A549 (cell line): ENCODE measurements around the gene EHBP1. TPM values are rescaled to one million over a fixed set of nuclear protein-coding genes. Genes with fewer than 3 reads are reported as not detected.

ENCODE experiments used
- ATAC-seq, 2 experiments: fragments of 200-7000 bp in 1 of 2; fragments of >200 bp in 1 of 2; cut with Nextera tagmentation in 1 of 2; cut with Tn5 transposase in 1 of 2; 3 replicates each; pipeline versions ENCODE4 v1.8.0 to v1.9.1; 2018 to 2020; ENCODE audit warnings: mild to moderate bottlenecking in 1 of 2, moderate library complexity in 1 of 2
- CTCF ChIA-PET: fragments of 300-600 bp; sonication (Branson Sonifier 250); formaldehyde crosslinking; extraction: SDS; loops from one replicate; lab custom pipeline; 2021; ENCODE audit warnings: antibody characterized with exemption, inconsistent platforms; lab: Yijun Ruan, JAX
- POLR2A ChIA-PET: fragments of 350-600 bp; formaldehyde crosslinking; extraction: SDS; loops from one replicate; lab custom pipeline; 2021; ENCODE audit warnings: antibody characterized with exemption, inconsistent platforms; lab: Yijun Ruan, JAX
- DNase-seq, 2 experiments: peaks; one replicate each; pipeline versions ENCODE4 v3.0.0 to v3.0.0-alpha.2; 2011 to 2016; ENCODE audit warnings: low read depth in 1 of 2, low spot score in 1 of 2
- FAIRE-seq: peaks from 2 replicates; lab custom pipeline; 2011; peaks lifted over from hg19 to GRCh38; lab: Jason Lieb, UNC
- H3K27ac ChIP-seq, 2 experiments: fragments of >200 bp; sonication (Bioruptor Twin); formaldehyde crosslinking; 3 replicates each; pipeline ENCODE4 v1.5.1; 2016 to 2017
- H3K4me1 ChIP-seq: fragments of >200 bp; sonication (Bioruptor Twin); formaldehyde crosslinking; 3 replicates; pipeline ENCODE4 v1.6.1; 2016
- H3K4me2 ChIP-seq: fragments of >200 bp; sonication (Bioruptor Twin); formaldehyde crosslinking; 3 replicates; pipeline ENCODE4 v1.6.1; 2016
- H3K4me3 ChIP-seq: fragments of >200 bp; sonication (Bioruptor Twin); formaldehyde crosslinking; 3 replicates; pipeline ENCODE4 v1.5.1; 2016
- H3K9me3 ChIP-seq: fragments of >200 bp; sonication (Bioruptor Twin); formaldehyde crosslinking; 3 replicates; pipeline ENCODE4 v1.6.1; 2016
- BHLHE40 ChIP-seq: IDR thresholded peaks from 2 replicates; pipeline ENCODE4 v1.6.1; 2012; ENCODE audit warnings: low read depth, low read length, inconsistent platforms
- CBX8 ChIP-seq: fragments of 200-600 bp; sonication (generic); IDR thresholded peaks from 2 replicates; pipeline ENCODE4 v1.6.1; 2016
- CHD2 ChIP-seq: fragments of 150-350 bp; IDR thresholded peaks from 2 replicates; pipeline ENCODE4 v1.6.1; 2014; ENCODE audit warnings: low read length; ENCODE audit not compliant: partially characterized antibody
- CHD4 ChIP-seq: fragments of 200-600 bp; sonication (generic); IDR thresholded peaks from 2 replicates; pipeline ENCODE4 v1.6.1; 2016; ENCODE audit warnings: antibody characterized with exemption, mild to moderate bottlenecking, borderline replicate concordance
- CTCF ChIP-seq: fragments of >200 bp; sonication (Bioruptor Twin); formaldehyde crosslinking; IDR thresholded peaks from 3 replicates; pipeline ENCODE4 v1.5.1; 2016
- E2F6 ChIP-seq: IDR thresholded peaks from 2 replicates; pipeline ENCODE4 v1.6.1; 2012; ENCODE audit warnings: low read depth, borderline replicate concordance
- EHF ChIP-seq: fragments of 250-450 bp; sonication (Bioruptor Pico); IDR thresholded peaks from 2 replicates; pipeline ENCODE4 v1.5.0; 2020; ENCODE audit warnings: mild to moderate bottlenecking
- EP300 ChIP-seq, 2 experiments: fragments of >200 bp; sonication (Bioruptor Twin); formaldehyde crosslinking; IDR thresholded peaks; 2 replicates in 1 of 2; 3 replicates in 1 of 2; pipeline ENCODE4 v1.6.1; 2016 to 2017
- HEYL ChIP-seq: fragments of 250-450 bp; sonication (Bioruptor Pico); IDR thresholded peaks from 2 replicates; pipeline ENCODE4 v1.8.0; 2021; ENCODE audit warnings: mild to moderate bottlenecking, moderate library complexity
- HMGXB4 ChIP-seq: fragments of 250-450 bp; sonication (Bioruptor Pico); IDR thresholded peaks from 2 replicates; pipeline ENCODE4 v1.5.0; 2021; ENCODE audit warnings: mild to moderate bottlenecking, moderate library complexity, borderline replicate concordance
- HOXA7 ChIP-seq: fragments of 250-450 bp; sonication (Bioruptor Pico); IDR thresholded peaks from 2 replicates; pipeline ENCODE4 v1.5.0; 2020; ENCODE audit warnings: mild to moderate bottlenecking, moderate library complexity
- HOXB13 ChIP-seq: fragments of 250-450 bp; sonication (Bioruptor Pico); IDR thresholded peaks from 2 replicates; pipeline ENCODE4 v1.5.0; 2020; ENCODE audit warnings: low read depth, mild to moderate bottlenecking, moderate library complexity
- HOXB5 ChIP-seq: fragments of 250-450 bp; sonication (Bioruptor Pico); IDR thresholded peaks from 2 replicates; pipeline ENCODE4 v1.5.0; 2020; ENCODE audit warnings: mild to moderate bottlenecking, moderate library complexity
- JUNB ChIP-seq: fragments of >200 bp; sonication (Bioruptor Twin); formaldehyde crosslinking; IDR thresholded peaks from 2 replicates; pipeline ENCODE4 v1.6.1; 2016
- MAFK ChIP-seq: fragments of 450-650 bp; IDR thresholded peaks from 2 replicates; pipeline ENCODE4 v1.6.1; 2014; ENCODE audit not compliant: partially characterized antibody
- MAX ChIP-seq: IDR thresholded peaks from 2 replicates; pipeline ENCODE4 v1.6.1; 2012
- POLR2A ChIP-seq: IDR thresholded peaks from 2 replicates; pipeline ENCODE4 v1.6.1; 2012; ENCODE audit warnings: mild to moderate bottlenecking, low read length
- POLR2AphosphoS2 ChIP-seq: conservative IDR thresholded peaks from 2 replicates; pipeline ENCODE4 v1.6.1; 2012; ENCODE audit warnings: low read length, improper control_type of control experiment, inconsistent platforms
- RAD21 ChIP-seq, 2 experiments: fragments of >200 bp in 1 of 2; sonication (Bioruptor Twin) in 1 of 2; formaldehyde crosslinking in 1 of 2; IDR thresholded peaks in 1 of 2; conservative IDR thresholded peaks in 1 of 2; 2 replicates in 1 of 2; 3 replicates in 1 of 2; pipeline ENCODE4 v1.6.1; 2012 to 2018; ENCODE audit warnings: inconsistent platforms in 1 of 2
- RCOR1 ChIP-seq: fragments of 150-350 bp; IDR thresholded peaks from 2 replicates; pipeline ENCODE4 v1.6.1; 2014; ENCODE audit warnings: antibody characterized with exemption, low read length, low read depth
- RFX5 ChIP-seq: fragments of 450-650 bp; IDR thresholded peaks from 2 replicates; pipeline ENCODE4 v1.7.1; 2014; ENCODE audit warnings: antibody characterized with exemption, mild to moderate bottlenecking, moderate library complexity
- RNF2 ChIP-seq: fragments of 200-600 bp; sonication (generic); IDR thresholded peaks from 2 replicates; pipeline ENCODE4 v1.6.1; 2016; ENCODE audit warnings: low read depth, mild to moderate bottlenecking, antibody characterized with exemption, moderate library complexity, borderline replicate concordance
- SREBF2 ChIP-seq: fragments of 450-650 bp; IDR thresholded peaks from 2 replicates; pipeline ENCODE4 v1.6.1; 2014; ENCODE audit warnings: mild to moderate bottlenecking, moderate library complexity
- TP53 ChIP-seq: fragments of 250-450 bp; sonication (Bioruptor Pico); IDR thresholded peaks from 2 replicates; pipeline ENCODE4 v1.5.0; 2021; ENCODE audit warnings: mild to moderate bottlenecking, moderate library complexity
- ZC3H11A ChIP-seq: fragments of 450-650 bp; IDR thresholded peaks from 2 replicates; pipeline ENCODE4 v1.6.1; 2014; ENCODE audit warnings: antibody characterized with exemption, mild to moderate bottlenecking
- WGBS: methylation state at CpG from one replicate; pipeline ENCODE4 v1.1.6; 2017; ENCODE audit errors: missing lambda C conversion rate; 5-methylcytosine and 5-hydroxymethylcytosine counted together
- polyA plus RNA-seq, 4 experiments: library from polyadenylated mRNA; depleted of rRNA in 3 of 4; stranded (reverse); fragments of >200 nt; fragmentation: RNase III in 1 of 4; extraction: RNeasy Plus Mini Kit Qiagen cat#74134 plus additional on column Dnase treatment in 1 of 4; gene quantifications; 2 replicates in 3 of 4; 3 replicates in 1 of 4; pipeline ENCODE4 v1.2.3, GENCODE V29; 2011 to 2017

EHBP1 gene
- polyA plus RNA-seq, 2 of the 4 experiments (the other 2 are of a cell fraction), result 65.7 to 204 TPM

DNA sequence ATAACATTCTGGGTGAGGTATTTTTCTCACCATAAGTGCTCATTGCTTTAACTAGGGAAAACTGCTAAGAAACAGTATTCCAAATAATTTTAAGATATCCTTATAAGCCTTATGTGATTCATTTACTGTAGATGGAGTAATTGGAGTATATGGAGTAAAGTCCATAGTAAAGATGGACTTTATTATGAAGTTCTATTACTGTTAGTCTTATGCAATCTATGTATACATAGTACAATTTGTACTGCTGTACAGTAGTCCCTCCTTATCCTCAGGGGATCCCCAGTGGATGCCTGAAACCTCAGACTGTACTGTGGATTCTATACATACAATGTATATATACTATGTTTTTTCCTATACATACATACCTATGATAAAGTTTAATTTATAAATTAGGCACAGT lies 304.0 kb downstream of the EHBP1 start:
- peaks cover 8% of the 10 kb centered on the region; the same call in 1 of the 3 replicates for H3K4me1 ChIP-seq
- no peak overlapping the region; a peak in 1 of 6 replicates for H3K27ac ChIP-seq
- no peak overlapping the region for H3K4me2 ChIP-seq
- no peak for ATAC-seq
- DNase-seq, result no peak
- H3K4me3 ChIP-seq, result no peak overlapping the region
- POLR2A ChIA-PET, result no interaction called here
- TF ChIP-seq CTCF, result no peak
- TF ChIP-seq RCOR1, result no peak
- CTCF ChIA-PET, result no interaction called here
- no peak for FAIRE-seq
- H3K9me3 ChIP-seq, result no peaks in the 10 kb centered on the region

GRCh38 chr2:63012541-63012940 lies 307.0 kb downstream of the EHBP1 start:
- FAIRE-seq, result no peak
- 93% methylated on average over 1 of the region's 1 CpG for WGBS
- DNase-seq, result no peak
- POLR2A ChIA-PET, result no interaction called here
- CTCF ChIA-PET, result interaction anchor here (1.4 to 2.4 kb wide), 2 partner anchors 10 to 556 kb away, joined by 4 to 6 read pairs; no protein-coding TSS in a partner anchor
- Histone ChIP-seq H3K4me2 (no peak overlapping the region), H3K4me1 (peaks cover 8% of the 10 kb centered on the region; the same call in 1 of the 3 replicates), H3K9me3 (no peaks in the 10 kb centered on the region), H3K27ac (no peak overlapping the region), H3K4me3 (no peak overlapping the region)
- TF ChIP-seq HMGXB4 (CRISPR knock-in tag) (no peak), HOXA7 (CRISPR knock-in tag) (no peak), HOXB13 (no peak), EHF (CRISPR knock-in tag) (no peak), E2F6 (no peak), RNF2 (no peak), BHLHE40 (no peak), POLR2AphosphoS2 (no peak)
- ATAC-seq, result no peak

- H3K4me2 ChIP-seq, result no peak overlapping the region
- WGBS, result 95% methylated on average over 8 of the region's 8 CpGs
- no peak for ATAC-seq
- ChIA-PET CTCF (interaction anchor here (1.3 to 2.4 kb wide), 5 partner anchors 10 to 557 kb away, joined by 3 to 6 read pairs (median 4); no protein-coding TSS in a partner anchor), POLR2A (no interaction called here)
- peaks cover 8% of the 10 kb centered on the region; the same call in 1 of the 3 replicates for H3K4me1 ChIP-seq
- no peak overlapping the region for H3K27ac ChIP-seq
- no peak for TF ChIP-seq TP53 (CRISPR knock-in tag)
- no peak for TF ChIP-seq RAD21 (conservative IDR thresholded peaks at IDR 0.05 in 1 of 2, IDR thresholded peaks at IDR 0.05 in 1 of 2)
- no peak for TF ChIP-seq CHD2
- TF ChIP-seq HOXB5 (CRISPR knock-in tag), result no peak
- TF ChIP-seq ZC3H11A, result no peak
- no peak for TF ChIP-seq CHD4
- TF ChIP-seq RNF2, result no peak
- TF ChIP-seq RFX5, result no peak
- no peak for TF ChIP-seq JUNB
- no peak for TF ChIP-seq BHLHE40
- no peak for TF ChIP-seq MAFK
- no peak for TF ChIP-seq EP300 (IDR thresholded peaks at IDR 0.05)
- TF ChIP-seq SREBF2, result no peak
- no peak for TF ChIP-seq MAX
- no peak for TF ChIP-seq HEYL (CRISPR knock-in tag)
- no peak for TF ChIP-seq CBX8
- TF ChIP-seq E2F6, result no peak
- TF ChIP-seq POLR2A, result no peak
- TF ChIP-seq, all 56 proteins: peak for 0
- FAIRE-seq (no peak), DNase-seq (no peak)
- Histone ChIP-seq H3K4me3 (no peak overlapping the region), H3K9me3 (no peaks in the 10 kb centered on the region)
These were observed 307.9 kb downstream of the EHBP1 start for GRCh38 chr2:63013438-63013837.
